B cell (primary cell): ENCODE results near the gene MATR3. TPM values are rescaled to one million over a fixed set of nuclear protein-coding genes. Genes with fewer than 3 reads are reported as not detected.

Experiments
- ATAC-seq: fragments of 200-7000 bp; cut with Tn5 transposase; one replicate; pipeline ENCODE4 v1.10.0; 2021; ENCODE audit warnings: low read depth, mild to moderate bottlenecking, moderate number of reproducible peaks, moderate library complexity
- CTCF ChIA-PET: fragments of 350-600 bp; sonication (Branson Sonifier 250); formaldehyde crosslinking; loops from one replicate; lab custom pipeline; 2021; ENCODE audit warnings: antibody characterized with exemption, inconsistent platforms; lab: Charles Lee
- POLR2A ChIA-PET: fragments of 350-600 bp; sonication (Branson Sonifier 250); formaldehyde crosslinking; loops from one replicate; lab custom pipeline; 2021; ENCODE audit warnings: antibody characterized with exemption; lab: Charles Lee
- DNase-seq: peaks from one replicate; pipeline ENCODE4 v3.0.0; 2013
- H2AFZ ChIP-seq: 2 replicates; pipeline ENCODE4 v1.6.1; 2012; ENCODE audit warnings: mild to moderate bottlenecking, low read depth, low read length; ENCODE audit not compliant: insufficient read depth, poor library complexity, severe bottlenecking
- H3K27ac ChIP-seq, 2 donors: 1 replicate in 1 of 2; 2 replicates in 1 of 2; pipeline ENCODE4 v1.5.1; 2012 to 2013; ENCODE audit warnings: low read length in 2 of 2, mild to moderate bottlenecking in 2 of 2, moderate library complexity in 1 of 2
- H3K27me3 ChIP-seq, 4 experiments: fragments of 200-600 bp in 1 of 4; sonication (generic) in 1 of 4; replicated peaks in 1 of 4; 1 replicate in 2 of 4; 2 replicates in 2 of 4; pipeline versions ENCODE4 v1.6.1 to v1.7.0; 2013 to 2016; ENCODE audit warnings: low read length in 3 of 4, mild to moderate bottlenecking in 2 of 4, mixed read lengths in 1 of 4, moderate library complexity in 1 of 4; ENCODE audit not compliant: insufficient read depth in 4 of 4, control insufficient read depth in 3 of 4; ENCODE audit errors: control extremely low read depth in 1 of 4
- H3K36me3 ChIP-seq, 2 experiments: replicated peaks in 1 of 2; 1 replicate in 1 of 2; 2 replicates in 1 of 2; pipeline versions ENCODE4 v1.6.1 to v1.7.1; 2013; ENCODE audit warnings: low read length in 1 of 2; ENCODE audit not compliant: insufficient read depth in 2 of 2, control insufficient read depth in 1 of 2; ENCODE audit errors: control extremely low read depth in 1 of 2, extremely low read depth in 1 of 2
- H3K4me1 ChIP-seq, 2 donors: fragments of 200-600 bp in 1 of 2; sonication (generic) in 1 of 2; 1 replicate in 1 of 2; 2 replicates in 1 of 2; pipeline versions ENCODE4 v1.5.1 to v1.6.1; 2013 to 2017; ENCODE audit warnings: low read length in 2 of 2; ENCODE audit not compliant: control insufficient read depth in 2 of 2, insufficient read depth in 2 of 2
- H3K4me2 ChIP-seq: replicated peaks from 2 replicates; pipeline ENCODE3; 2012; ENCODE audit warnings: mild to moderate bottlenecking, low read depth, low read length; ENCODE audit not compliant: poor library complexity, severe bottlenecking
- H3K4me3 ChIP-seq, 5 experiments: fragments of 200-600 bp in 1 of 5; sonication (generic) in 1 of 5; 1 replicate in 3 of 5; 2 replicates in 2 of 5; pipeline versions ENCODE4 v1.5.1 to v1.7.0; 2011 to 2016; ENCODE audit warnings: low read length in 4 of 5, mild to moderate bottlenecking in 4 of 5, low read depth in 2 of 5, control low read depth in 1 of 5, moderate library complexity in 1 of 5; ENCODE audit not compliant: insufficient read depth in 1 of 5; ENCODE audit errors: control extremely low read depth in 1 of 5, extremely low read depth in 1 of 5
- H3K79me2 ChIP-seq: fragments of 200-600 bp; sonication (generic); one replicate; pipeline ENCODE4 v1.6.0; 2016; ENCODE audit warnings: low read length; ENCODE audit not compliant: control insufficient read depth, insufficient read depth
- H3K9ac ChIP-seq: fragments of 200-600 bp; sonication (generic); 2 replicates; pipeline ENCODE4 v1.6.1; 2017; ENCODE audit warnings: mild to moderate bottlenecking, low read length, moderate library complexity
- H3K9me3 ChIP-seq, 3 donors: one replicate each; pipeline versions ENCODE4 v1.6.1 to v1.7.1; 2013; ENCODE audit warnings: low read length in 2 of 3; ENCODE audit not compliant: control insufficient read depth in 2 of 3, insufficient read depth in 1 of 3; ENCODE audit errors: control extremely low read depth in 1 of 3
- H4K20me1 ChIP-seq: 2 replicates; pipeline ENCODE4 v1.6.0; 2012; ENCODE audit warnings: mild to moderate bottlenecking, low read length; ENCODE audit not compliant: insufficient read depth, control insufficient read depth, poor library complexity, severe bottlenecking
- H3K27ac Mint-ChIP-seq: one replicate; pipeline ENCODE4 v1.8.0; 2021; ENCODE audit warnings: mixed read lengths
- H3K27me3 Mint-ChIP-seq: one replicate; pipeline ENCODE4 v1.8.0; 2021; ENCODE audit warnings: mixed read lengths
- H3K4me1 Mint-ChIP-seq: one replicate; pipeline ENCODE4 v1.8.0; 2021; ENCODE audit warnings: mixed read lengths
- H3K4me3 Mint-ChIP-seq: one replicate; pipeline ENCODE4 v1.8.0; 2021; ENCODE audit warnings: mixed read lengths
- H3K9me3 Mint-ChIP-seq: one replicate; pipeline ENCODE4 v1.8.0; 2022; ENCODE audit warnings: mixed read lengths; ENCODE audit not compliant: insufficient read depth
- CTCF ChIP-seq: fragments of 200-600 bp; IDR thresholded peaks from one replicate; pipeline ENCODE4 v1.8.0; 2022; ENCODE audit warnings: antibody characterized with exemption, mild to moderate bottlenecking
- EZH2 ChIP-seq: IDR thresholded peaks from 2 replicates; pipeline ENCODE4 v1.6.1; 2012; ENCODE audit warnings: borderline replicate concordance, low read depth, mild to moderate bottlenecking, moderate library complexity, low read length; ENCODE audit not compliant: insufficient read depth, poor library complexity, severe bottlenecking
- WGBS: methylation state at CpG from one replicate; pipeline ENCODE4 v1.1.5; 2013; ENCODE audit warnings: missing lambda C conversion rate; ENCODE audit not compliant: insufficient coverage; 5-methylcytosine and 5-hydroxymethylcytosine counted together
- intact Hi-C: fragments of 100-400 bp; cut with micrococcal nuclease; formaldehyde crosslinking; loops from one replicate; pipeline ENCODE4 v1.10.0; 2022
- polyA plus RNA-seq: library from polyadenylated mRNA; depleted of rRNA; stranded (reverse); fragments of >200 nt; gene quantifications from 2 replicates; pipeline ENCODE4 v1.2.3, GENCODE V29; 2012
- total RNA-seq, 2 donors: library from RNA; stranded (reverse); fragments of 120-200 nt in 1 of 2; gene quantifications; 1 replicate in 1 of 2; 2 replicates in 1 of 2; pipeline versions ENCODE4 v1.2.3 to v1.2.4, GENCODE V29; 2013 to 2022

Gene MATR3
- total and polyA plus RNA-seq, 2 donors (not counting 1 experiment from before 2014, with no cell fraction given) = 76.7 to 243 TPM

- Histone ChIP-seq H3K4me2 (peak overlapping the region; percentile 18), H2AFZ (no peak overlapping the region), H3K27me3 (no peaks in the 10 kb centered on the region), H3K9ac (no peak overlapping the region), H3K36me3 (peaks cover 2 to 27% of the 10 kb centered on the region in 2 experiments), H4K20me1 (no peaks in the 10 kb centered on the region), H3K27ac (no peak overlapping the region), H3K79me2 (peaks cover 39% of the 10 kb centered on the region), H3K9me3 (no peaks in the 10 kb centered on the region), H3K4me1 (peaks cover 32 to 44% of the 10 kb centered on the region in 2 donors), H3K4me3 (no peak overlapping the region)
- DNase-seq = no peak
- no peak for TF ChIP-seq EZH2
- no peak for TF ChIP-seq CTCF
- H3K4me3 Mint-ChIP-seq = peak overlapping the region; percentile 79
- WGBS = 83% methylated on average over 1 of the region's 4 CpGs
- no peak for ATAC-seq
- H3K27me3 Mint-ChIP-seq = no peaks in the 10 kb centered on the region
- H3K27ac Mint-ChIP-seq = peak overlapping the region; percentile 60
- H3K9me3 Mint-ChIP-seq = no peaks in the 10 kb centered on the region
- intact Hi-C loops = loop anchor here (10.0 kb wide), 1 partner anchor 921 kb away; the partner anchor contains the start of gene KDM3B
- POLR2A ChIA-PET = interaction anchor here (0.5 to 2.3 kb wide), 2 partner anchors 18 to 106 kb away, joined by 4 to 14 read pairs; partner anchors contain the start of gene MATR3
- H3K4me1 Mint-ChIP-seq = peaks cover 48% of the 10 kb centered on the region
- CTCF ChIA-PET = interaction anchor here (0.8 to 2.0 kb wide), 5 partner anchors 13 to 128 kb away, joined by 3 to 8 read pairs (median 3); partner anchors contain the start of gene MATR3
Measured at GRCh38 chr5:139275536-139275935, 18.0 kb upstream of the MATR3 start.

- WGBS = 57% methylated on average over 2 of the region's 3 CpGs
- no peak for DNase-seq
- ChIA-PET POLR2A (interaction anchor here (0.5 to 2.3 kb wide), 2 partner anchors 18 to 105 kb away, joined by 4 to 14 read pairs; partner anchors contain the start of gene MATR3), CTCF (interaction anchor here (0.7 to 2.0 kb wide), 6 partner anchors 12 to 127 kb away, joined by 3 to 8 read pairs (median 4); partner anchors contain the start of gene MATR3)
- Histone ChIP-seq H3K79me2 (peaks cover 39% of the 10 kb centered on the region), H3K4me2 (peak overlapping the region; percentile 18), H3K27me3 (no peaks in the 10 kb centered on the region), H3K4me3 (no peak overlapping the region), H2AFZ (no peak overlapping the region), H3K27ac (no peak overlapping the region), H3K4me1 (peaks cover 32 to 44% of the 10 kb centered on the region in 2 donors), H4K20me1 (no peaks in the 10 kb centered on the region), H3K9ac (no peak overlapping the region), H3K9me3 (no peaks in the 10 kb centered on the region), H3K36me3 (peaks cover 2 to 31% of the 10 kb centered on the region in 2 experiments)
- Mint-ChIP-seq H3K27ac (no peak overlapping the region), H3K27me3 (no peaks in the 10 kb centered on the region), H3K4me3 (peak overlapping the region; percentile 79), H3K4me1 (peaks cover 50% of the 10 kb centered on the region), H3K9me3 (no peaks in the 10 kb centered on the region)
- ATAC-seq = no peak
- no peak for TF ChIP-seq CTCF
- no peak for TF ChIP-seq EZH2
- intact Hi-C loops = loop anchor here (10.0 kb wide), 1 partner anchor 921 kb away; the partner anchor contains the start of gene KDM3B
Measured at GRCh38 chr5:139275956-139276355, 17.6 kb upstream of the MATR3 start.
